GM12873 (cell line): ENCODE measurements around the gene ENOSF1.

Experiments used
- CTCF ChIP-seq: IDR thresholded peaks from 2 replicates; pipeline ENCODE4 v1.5.1; 2012; ENCODE audit warnings: low read depth, mild to moderate bottlenecking, moderate library complexity, low read length, control low read depth; ENCODE audit not compliant: insufficient read depth; ENCODE audit errors: missing control alignments

ENOSF1 gene

GRCh38 chr18:621291-622043 is 91.0 kb downstream of the ENOSF1 start:
- no peak for TF ChIP-seq CTCF
